IMR-90 (cell line): Measurements from ENCODE around the gene RYR1. TPM values are rescaled to one million over a fixed set of nuclear protein-coding genes. Genes with fewer than 3 reads are reported as not detected.

Experiments used
- ATAC-seq: fragments of 200-7000 bp; cut with Tn5 transposase; 2 replicates; pipeline ENCODE4 v1.9.1; 2020; ENCODE audit warnings: low read depth, mild to moderate bottlenecking, moderate library complexity
- BruUV-seq: library from RNA; stranded (reverse); fragments of 400-500 nt; replicated peaks from 2 replicates; lab custom pipeline; 2021; lab: Mats Ljungman, UMichigan
- CTCF ChIA-PET: fragments of 300-600 bp; formaldehyde crosslinking; extraction: SDS; loops from one replicate; lab custom pipeline; 2021; ENCODE audit warnings: antibody characterized with exemption; lab: Yijun Ruan, JAX
- POLR2A ChIA-PET: fragments of 300-600 bp; sonication (Branson Sonifier 250); formaldehyde crosslinking; loops from one replicate; lab custom pipeline; 2022; ENCODE audit warnings: antibody characterized with exemption; ENCODE audit not compliant: unreplicated experiment; lab: Charles Lee
- DNase-seq: peaks from one replicate; pipeline ENCODE4 v3.0.0; 2013
- H2AFZ ChIP-seq: replicated peaks from 2 replicates; pipeline ENCODE3; 2013; ENCODE audit warnings: low read length, mild to moderate bottlenecking; ENCODE audit not compliant: poor library complexity
- H2AK5ac ChIP-seq: 2 replicates; pipeline ENCODE4 v1.6.1; 2013; ENCODE audit warnings: low read depth, low read length, inconsistent platforms
- H2AK9ac ChIP-seq: replicated peaks from 2 replicates; pipeline ENCODE3; 2013; ENCODE audit warnings: mild to moderate bottlenecking, low read depth, low read length, moderate library complexity; ENCODE audit not compliant: poor library complexity
- H2BK120ac ChIP-seq: 2 replicates; pipeline ENCODE4 v1.6.1; 2013; ENCODE audit warnings: low read depth, low read length, inconsistent platforms
- H2BK15ac ChIP-seq: 3 replicates; pipeline ENCODE4 v1.6.1; 2013; ENCODE audit warnings: low read depth, low read length, inconsistent platforms
- H2BK20ac ChIP-seq: 2 replicates; pipeline ENCODE4 v1.6.1; 2013; ENCODE audit warnings: low read depth, mild to moderate bottlenecking, inconsistent platforms, low read length, moderate library complexity
- H2BK5ac ChIP-seq: 2 replicates; pipeline ENCODE4 v1.6.1; 2013; ENCODE audit warnings: mild to moderate bottlenecking, low read depth, low read length, inconsistent platforms; ENCODE audit not compliant: poor library complexity, severe bottlenecking
- H3K14ac ChIP-seq: replicated peaks from 2 replicates; pipeline ENCODE4 v1.6.1; 2013; ENCODE audit warnings: low read depth, low read length, inconsistent platforms
- H3K18ac ChIP-seq: 2 replicates; pipeline ENCODE4 v1.6.1; 2013; ENCODE audit warnings: low read depth, low read length, control low read depth
- H3K23ac ChIP-seq: 2 replicates; pipeline ENCODE4 v1.6.1; 2013; ENCODE audit warnings: low read depth, low read length, inconsistent platforms
- H3K27ac ChIP-seq: 2 replicates; pipeline ENCODE4 v1.5.1; 2013; ENCODE audit warnings: mild to moderate bottlenecking, control low read depth, low read length; ENCODE audit not compliant: insufficient read depth
- H3K27me3 ChIP-seq: 2 replicates; pipeline ENCODE4 v1.6.1; 2013; ENCODE audit warnings: low read length; ENCODE audit not compliant: control insufficient read depth, insufficient read depth
- H3K36me3 ChIP-seq: 2 replicates; pipeline ENCODE4 v1.6.1; 2013; ENCODE audit warnings: low read length, mixed read lengths; ENCODE audit not compliant: control insufficient read depth, insufficient read depth
- H3K4ac ChIP-seq: 2 replicates; pipeline ENCODE4 v1.6.1; 2013; ENCODE audit warnings: low read depth, low read length, inconsistent platforms
- H3K4me1 ChIP-seq: 2 replicates; pipeline ENCODE4 v1.6.1; 2013; ENCODE audit warnings: low read length, mixed read lengths; ENCODE audit not compliant: control insufficient read depth, insufficient read depth
- H3K4me2 ChIP-seq: 2 replicates; pipeline ENCODE4 v1.6.1; 2013; ENCODE audit warnings: low read depth, mild to moderate bottlenecking, control low read depth, low read length, moderate library complexity
- H3K4me3 ChIP-seq: 2 replicates; pipeline ENCODE4 v1.5.1; 2013; ENCODE audit warnings: low read depth, mild to moderate bottlenecking, control low read depth, low read length, moderate library complexity; ENCODE audit not compliant: insufficient read depth
- H3K56ac ChIP-seq: 2 replicates; pipeline ENCODE4 v1.6.1; 2013; ENCODE audit warnings: low read length, inconsistent platforms; ENCODE audit not compliant: insufficient read depth; ENCODE audit errors: extremely low read depth
- H3K79me1 ChIP-seq, 2 experiments: 2 replicates each; pipeline ENCODE4 v1.6.1; 2013; ENCODE audit warnings: low read length in 2 of 2, inconsistent platforms in 1 of 2, low read depth in 1 of 2
- H3K9ac ChIP-seq: 2 replicates; pipeline ENCODE4 v1.6.1; 2013; ENCODE audit warnings: low read depth, low read length, control low read depth
- H3K9me1 ChIP-seq: 2 replicates; pipeline ENCODE4 v1.6.1; 2013; ENCODE audit warnings: low read length, inconsistent platforms; ENCODE audit not compliant: insufficient read depth
- H3K9me3 ChIP-seq: 2 replicates; pipeline ENCODE4 v1.6.1; 2013; ENCODE audit warnings: low read length; ENCODE audit not compliant: control insufficient read depth, insufficient read depth
- H4K20me1 ChIP-seq: 2 replicates; pipeline ENCODE4 v1.6.1; 2013; ENCODE audit warnings: low read length, inconsistent platforms; ENCODE audit not compliant: insufficient read depth
- H4K5ac ChIP-seq: 2 replicates; pipeline ENCODE4 v1.6.1; 2013; ENCODE audit warnings: mild to moderate bottlenecking, low read depth, low read length, control low read depth
- H4K8ac ChIP-seq, 2 experiments: 2 replicates each; pipeline ENCODE4 v1.6.1; 2013; ENCODE audit warnings: low read depth in 2 of 2, low read length in 2 of 2, control low read depth in 1 of 2, inconsistent platforms in 1 of 2
- H4K91ac ChIP-seq: 2 replicates; pipeline ENCODE4 v1.6.1; 2013; ENCODE audit warnings: low read depth, low read length, inconsistent platforms; ENCODE audit not compliant: insufficient read depth
- BHLHE40 ChIP-seq: fragments of 150-350 bp; IDR thresholded peaks from 2 replicates; pipeline ENCODE4 v1.6.1; 2016; ENCODE audit warnings: mild to moderate bottlenecking, low read depth, low read length
- CHD1 ChIP-seq: IDR thresholded peaks from 2 replicates; pipeline ENCODE4 v1.6.1; 2012; ENCODE audit warnings: low read depth, low read length, improper control_type of control experiment
- CTCF ChIP-seq: conservative IDR thresholded peaks from 2 replicates; pipeline ENCODE4 v1.5.1; 2012; ENCODE audit warnings: mild to moderate bottlenecking, low read depth, low read length, improper control_type of control experiment
- FOS ChIP-seq: fragments of 150-350 bp; IDR thresholded peaks from 2 replicates; pipeline ENCODE4 v1.6.1; 2016; ENCODE audit warnings: low read depth, low read length
- MAZ ChIP-seq: IDR thresholded peaks from 2 replicates; pipeline ENCODE4 v1.6.1; 2012; ENCODE audit warnings: low read depth, mild to moderate bottlenecking, low read length, improper control_type of control experiment, moderate library complexity, borderline replicate concordance
- MXI1 ChIP-seq: IDR thresholded peaks from 2 replicates; pipeline ENCODE4 v1.6.1; 2012; ENCODE audit warnings: low read depth, mild to moderate bottlenecking, low read length, moderate library complexity, borderline replicate concordance
- NFE2L2 ChIP-seq: fragments of 150-350 bp; IDR thresholded peaks from 2 replicates; pipeline ENCODE4 v1.6.1; 2016; ENCODE audit warnings: low read depth, mild to moderate bottlenecking, low read length
- POLR2A ChIP-seq: IDR thresholded peaks from 2 replicates; pipeline ENCODE4 v1.6.1; 2012; ENCODE audit warnings: mild to moderate bottlenecking, low read depth, low read length
- RAD21 ChIP-seq: IDR thresholded peaks from 2 replicates; pipeline ENCODE4 v1.6.1; 2012; ENCODE audit warnings: low read length, improper control_type of control experiment
- RCOR1 ChIP-seq: IDR thresholded peaks from 2 replicates; pipeline ENCODE4 v1.6.1; 2012; ENCODE audit warnings: mild to moderate bottlenecking, low read length, improper control_type of control experiment; ENCODE audit not compliant: insufficient replicate concordance
- SMC3 ChIP-seq: fragments of 150-350 bp; IDR thresholded peaks from 2 replicates; pipeline ENCODE4 v1.6.1; 2016; ENCODE audit warnings: low read depth, mild to moderate bottlenecking, antibody characterized with exemption, low read length, moderate library complexity
- WGBS, 2 experiments: methylation state at CpG; one replicate each; pipeline versions ENCODE4 v1.1.5 to v1.1.7; 2013; ENCODE audit warnings: missing lambda C conversion rate in 2 of 2; ENCODE audit not compliant: insufficient read length in 1 of 2; ENCODE audit errors: extremely low coverage in 2 of 2; 5-methylcytosine and 5-hydroxymethylcytosine counted together
- dilution Hi-C: fragments of 300-500 bp; cut with HindIII; formaldehyde crosslinking; loops from one replicate; pipeline ENCODE4 v1.14.3; 2018; ENCODE audit warnings: low sequenced_read_pairs; ENCODE audit not compliant: unreplicated experiment
- in situ Hi-C: fragments of 300-500 bp; cut with MboI; formaldehyde crosslinking; loops from 3 replicates; pipeline ENCODE4 v1.14.3; 2019; ENCODE audit warnings: low sequenced_read_pairs, inconsistent platforms, mixed read lengths
- intact Hi-C: fragments of 100-400 bp; cut with micrococcal nuclease; formaldehyde crosslinking; loops from 2 replicates; pipeline ENCODE4 v1.10.0; 2022
- polyA plus RNA-seq, 3 experiments: library from polyadenylated mRNA; depleted of rRNA; stranded (reverse); fragments of >200 nt; gene quantifications; 2 replicates each; pipeline ENCODE4 v1.2.3, GENCODE V29; 2012; ENCODE audit warnings: low replicate concordance in 1 of 3
- total RNA-seq: library from RNA; depleted of rRNA; stranded (reverse); fragments of >200 nt; gene quantifications from 2 replicates; pipeline ENCODE4 v1.2.3, GENCODE V29; 2012
- TF ChIP-seq, protein P1 (sequence below): fragments of 150-350 bp; IDR thresholded peaks from 2 replicates; pipeline ENCODE4 v1.6.1; 2017; ENCODE audit warnings: mild to moderate bottlenecking, antibody characterized with exemption, low read length, low read depth

Gene RYR1
- total and polyA plus RNA-seq, 2 of the 4 experiments (the other 2 are of a cell fraction), result not detected

- H3K27ac ChIP-seq, result no peak overlapping the region
- no peak overlapping the region for H4K91ac ChIP-seq
- no peaks in the 10 kb centered on the region for H3K27me3 ChIP-seq
- ATAC-seq, result no peak
- H4K5ac ChIP-seq, result no peak overlapping the region
- no peak overlapping the region for H2AFZ ChIP-seq
- intact Hi-C loops, result no loop called here
- no peaks in the 10 kb centered on the region; the same call in 1 of the 2 replicates for H3K9me3 ChIP-seq
- CTCF ChIA-PET, result no interaction called here
- no peak overlapping the region for H2BK20ac ChIP-seq
- H3K18ac ChIP-seq, result no peak overlapping the region
- no peak overlapping the region for H3K56ac ChIP-seq
- H2AK5ac ChIP-seq, result no peak overlapping the region
- no peak overlapping the region for H3K4me3 ChIP-seq
- BruUV-seq, result no TSS peak
- TF ChIP-seq CTCF, result no peak
- TF ChIP-seq CHD1, result no peak
- no peak for TF ChIP-seq POLR2A
- TF ChIP-seq MAZ, result no peak
- no peak for TF ChIP-seq NFE2L2
- no peak for TF ChIP-seq FOS
- TF ChIP-seq SMC3, result no peak
- no peak for TF ChIP-seq RCOR1
- no peak for TF ChIP-seq RAD21
- TF ChIP-seq, protein P1, sequence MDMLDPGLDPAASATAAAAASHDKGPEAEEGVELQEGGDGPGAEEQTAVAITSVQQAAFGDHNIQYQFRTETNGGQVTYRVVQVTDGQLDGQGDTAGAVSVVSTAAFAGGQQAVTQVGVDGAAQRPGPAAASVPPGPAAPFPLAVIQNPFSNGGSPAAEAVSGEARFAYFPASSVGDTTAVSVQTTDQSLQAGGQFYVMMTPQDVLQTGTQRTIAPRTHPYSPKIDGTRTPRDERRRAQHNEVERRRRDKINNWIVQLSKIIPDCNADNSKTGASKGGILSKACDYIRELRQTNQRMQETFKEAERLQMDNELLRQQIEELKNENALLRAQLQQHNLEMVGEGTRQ, result no peak
- TF ChIP-seq MXI1, result no peak
- no peak for TF ChIP-seq BHLHE40
- H3K79me1 ChIP-seq, result no peaks in the 10 kb centered on the region
- dilution Hi-C loops, result no loop called here
- no peak overlapping the region for H4K8ac ChIP-seq
- H3K4ac ChIP-seq, result no peak overlapping the region
- no peak overlapping the region for H3K4me2 ChIP-seq
- H4K20me1 ChIP-seq, result no peaks in the 10 kb centered on the region
- no peak for DNase-seq
- H3K4me1 ChIP-seq, result no peaks in the 10 kb centered on the region
- no peaks in the 10 kb centered on the region for H3K36me3 ChIP-seq
- no peak overlapping the region for H2BK120ac ChIP-seq
- 82% methylated on average over 32 of the region's 49 CpGs; no CpG with 5 or more reads in 1 of the 2 experiments for WGBS, 2 experiments
- in situ Hi-C loops, result no loop called here
- POLR2A ChIA-PET, result no interaction called here
- no peak overlapping the region for H2BK15ac ChIP-seq
- no peak overlapping the region for H3K14ac ChIP-seq
- no peak overlapping the region for H3K9ac ChIP-seq
- H3K9me1 ChIP-seq, result no peaks in the 10 kb centered on the region
- no peak overlapping the region for H2BK5ac ChIP-seq
- no peak overlapping the region for H3K23ac ChIP-seq
- no peak overlapping the region for H2AK9ac ChIP-seq
Observed at GRCh38 chr19:38485541-38486285, 52.2 kb downstream of the RYR1 start.
